Left ventricle myocardium inferior (tissue), 1 donor: ENCODE results near the gene WDR3. TPM values are rescaled to one million over a fixed set of nuclear protein-coding genes. Genes with fewer than 3 reads are reported as not detected.
"Not testable (repeated sequence)": the region's sequence is repeated elsewhere in the genome, so short reads cannot be mapped to it uniquely, and the experiment has no call there.

Experiments
- DNase-seq: peaks from one replicate; pipeline ENCODE4 v3.0.0-alpha.2; 2020
- H3K27ac ChIP-seq: fragments of 200-600 bp; replicated peaks from 2 replicates; pipeline ENCODE4 v1.8.0; 2021
- H3K27me3 ChIP-seq: fragments of 200-600 bp; 2 replicates; pipeline ENCODE4 v1.8.0; 2021; ENCODE audit warnings: low read depth
- H3K36me3 ChIP-seq: fragments of 200-600 bp; 2 replicates; pipeline ENCODE4 v1.8.0; 2021
- H3K4me1 ChIP-seq: fragments of 200-600 bp; 2 replicates; pipeline ENCODE4 v1.8.0; 2021
- H3K4me3 ChIP-seq: fragments of 200-600 bp; 2 replicates; pipeline ENCODE4 v1.8.0; 2021; ENCODE audit warnings: mild to moderate bottlenecking, moderate library complexity
- H3K9me3 ChIP-seq: fragments of 200-600 bp; replicated peaks from 2 replicates; pipeline ENCODE4 v1.8.0; 2021
- intact Hi-C: fragments of 100-400 bp; cut with micrococcal nuclease; formaldehyde crosslinking; loops from one replicate; pipeline ENCODE4 v1.11.0; 2022
- total RNA-seq: library from RNA; stranded (reverse); fragmentation: NEBNext Ultra II Directional; extraction: Animal tissue kit (Norgen Biotek cat#: 25700); gene quantifications from one replicate; pipeline ENCODE4 v1.2.1, GENCODE V29; 2021
- TF ChIP-seq, protein P1 (sequence below): fragments of 200-600 bp; IDR thresholded peaks from 2 replicates; pipeline ENCODE4 v1.8.0; 2021; ENCODE audit warnings: antibody characterized with exemption, mild to moderate bottlenecking, borderline replicate concordance
- donor health status: DM: no; HTN: yes; CAD: no; lungs with severe emphysema.

Gene WDR3
- total RNA-seq, 1 donor from 2014 or later, result 10.8 TPM

DNA sequence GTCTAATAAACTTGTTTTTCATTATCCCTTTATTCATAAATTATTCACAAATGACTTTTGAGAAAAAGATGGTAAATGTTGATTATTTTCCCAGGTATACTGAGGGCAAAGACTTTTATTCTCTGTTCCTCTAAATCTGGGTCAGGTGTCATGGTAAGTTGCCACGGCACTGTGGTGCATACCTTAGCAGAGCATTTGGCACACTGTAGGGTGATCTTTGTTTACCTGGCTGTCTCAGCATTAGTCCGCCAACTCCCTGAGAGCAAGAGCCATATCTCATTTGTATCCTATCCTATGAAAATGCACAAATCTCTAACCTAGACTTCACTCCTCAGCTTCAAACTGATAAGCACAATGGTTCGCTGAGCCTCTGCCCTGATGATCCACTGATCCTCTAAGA is 25.1 kb upstream of the WDR3 start:
- H3K36me3 ChIP-seq, result peaks cover 84% of the 10 kb centered on the region
- H3K4me1 ChIP-seq, result no peaks in the 10 kb centered on the region
- no peak overlapping the region for H3K4me3 ChIP-seq
- TF ChIP-seq, protein P1, sequence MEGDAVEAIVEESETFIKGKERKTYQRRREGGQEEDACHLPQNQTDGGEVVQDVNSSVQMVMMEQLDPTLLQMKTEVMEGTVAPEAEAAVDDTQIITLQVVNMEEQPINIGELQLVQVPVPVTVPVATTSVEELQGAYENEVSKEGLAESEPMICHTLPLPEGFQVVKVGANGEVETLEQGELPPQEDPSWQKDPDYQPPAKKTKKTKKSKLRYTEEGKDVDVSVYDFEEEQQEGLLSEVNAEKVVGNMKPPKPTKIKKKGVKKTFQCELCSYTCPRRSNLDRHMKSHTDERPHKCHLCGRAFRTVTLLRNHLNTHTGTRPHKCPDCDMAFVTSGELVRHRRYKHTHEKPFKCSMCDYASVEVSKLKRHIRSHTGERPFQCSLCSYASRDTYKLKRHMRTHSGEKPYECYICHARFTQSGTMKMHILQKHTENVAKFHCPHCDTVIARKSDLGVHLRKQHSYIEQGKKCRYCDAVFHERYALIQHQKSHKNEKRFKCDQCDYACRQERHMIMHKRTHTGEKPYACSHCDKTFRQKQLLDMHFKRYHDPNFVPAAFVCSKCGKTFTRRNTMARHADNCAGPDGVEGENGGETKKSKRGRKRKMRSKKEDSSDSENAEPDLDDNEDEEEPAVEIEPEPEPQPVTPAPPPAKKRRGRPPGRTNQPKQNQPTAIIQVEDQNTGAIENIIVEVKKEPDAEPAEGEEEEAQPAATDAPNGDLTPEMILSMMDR, result no peak
- no peak for DNase-seq
- intact Hi-C loops, result no loop called here
- no peak overlapping the region for H3K27ac ChIP-seq
- no peaks in the 10 kb centered on the region for H3K27me3 ChIP-seq
- no peaks in the 10 kb centered on the region for H3K9me3 ChIP-seq

DNA sequence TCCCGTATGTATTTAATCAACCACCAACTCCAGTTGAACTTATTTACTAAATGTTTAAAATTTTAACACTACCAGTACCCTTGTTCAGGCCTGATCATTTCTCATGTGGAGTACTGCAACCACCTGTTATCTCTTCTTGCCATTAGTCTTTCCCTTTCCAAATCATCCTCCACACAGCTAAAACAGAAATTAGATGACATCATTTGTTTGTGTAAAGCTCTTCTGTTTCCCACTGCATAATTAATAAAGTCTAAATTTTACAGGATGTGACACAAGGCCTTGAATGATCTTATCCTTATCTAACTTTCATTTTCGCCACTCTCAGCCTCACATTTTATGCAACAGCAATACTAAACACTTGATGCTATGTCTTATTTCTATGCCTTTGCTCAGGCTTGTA is 24.5 kb upstream of the WDR3 start:
- H3K9me3 ChIP-seq, result no peaks in the 10 kb centered on the region
- H3K27ac ChIP-seq, result no peak overlapping the region
- no peaks in the 10 kb centered on the region for H3K27me3 ChIP-seq
- H3K36me3 ChIP-seq, result peaks cover 87% of the 10 kb centered on the region
- H3K4me1 ChIP-seq, result no peaks in the 10 kb centered on the region
- H3K4me3 ChIP-seq, result no peak overlapping the region
- intact Hi-C loops, result no loop called here
- no peak for DNase-seq
- TF ChIP-seq, protein P1, result no peak

DNA sequence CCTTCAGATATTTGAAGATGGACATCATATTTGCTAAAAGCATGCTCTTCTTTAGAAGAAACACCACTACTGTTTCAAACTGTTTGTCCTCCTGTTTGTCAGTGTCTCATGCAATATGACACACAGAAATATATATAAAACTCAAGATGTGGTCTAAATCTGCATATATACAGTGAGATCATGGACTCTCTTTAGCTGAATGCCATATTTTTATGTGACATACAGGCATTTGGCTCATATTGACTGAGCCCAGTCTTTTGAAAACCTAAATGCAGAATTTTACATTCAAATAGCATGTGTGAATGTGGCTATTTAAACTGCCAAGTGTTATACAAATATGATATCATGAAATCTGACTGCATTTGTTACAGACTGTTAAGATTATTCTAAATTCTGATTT is 18.5 kb upstream of the WDR3 start:
- no peak for DNase-seq
- Histone ChIP-seq H3K27me3 (no peaks in the 10 kb centered on the region), H3K36me3 (peaks cover 94% of the 10 kb centered on the region), H3K4me1 (no peaks in the 10 kb centered on the region), H3K27ac (no peak overlapping the region), H3K4me3 (no peak overlapping the region), H3K9me3 (no peaks in the 10 kb centered on the region)
- intact Hi-C loops, result no loop called here
- TF ChIP-seq, protein P1, result no peak

DNA sequence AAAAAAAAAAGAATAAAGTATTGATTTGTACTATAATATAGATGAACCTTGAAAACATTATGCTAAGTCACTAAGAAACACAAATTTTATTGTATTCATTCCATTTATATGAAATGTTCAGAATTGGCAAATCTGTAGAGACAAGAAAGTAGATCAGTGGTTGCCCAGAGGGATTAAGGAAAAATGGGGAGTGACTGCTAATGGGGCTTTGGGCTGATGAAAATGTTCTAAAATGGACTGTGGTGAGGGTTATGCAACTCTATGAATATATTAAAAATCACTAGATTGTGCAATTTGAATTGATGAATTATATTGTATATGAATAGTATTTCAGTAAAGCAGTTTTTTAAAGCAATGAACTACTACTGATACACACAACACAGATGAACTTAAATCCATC is 10.2 kb upstream of the WDR3 start:
- Histone ChIP-seq H3K9me3 (no peaks in the 10 kb centered on the region), H3K36me3 (peaks cover 59% of the 10 kb centered on the region), H3K27me3 (no peaks in the 10 kb centered on the region), H3K27ac (no peak overlapping the region), H3K4me1 (no peaks in the 10 kb centered on the region), H3K4me3 (no peak overlapping the region)
- no peak for DNase-seq
- intact Hi-C loops, result no loop called here
- TF ChIP-seq, protein P1, result no peak

DNA sequence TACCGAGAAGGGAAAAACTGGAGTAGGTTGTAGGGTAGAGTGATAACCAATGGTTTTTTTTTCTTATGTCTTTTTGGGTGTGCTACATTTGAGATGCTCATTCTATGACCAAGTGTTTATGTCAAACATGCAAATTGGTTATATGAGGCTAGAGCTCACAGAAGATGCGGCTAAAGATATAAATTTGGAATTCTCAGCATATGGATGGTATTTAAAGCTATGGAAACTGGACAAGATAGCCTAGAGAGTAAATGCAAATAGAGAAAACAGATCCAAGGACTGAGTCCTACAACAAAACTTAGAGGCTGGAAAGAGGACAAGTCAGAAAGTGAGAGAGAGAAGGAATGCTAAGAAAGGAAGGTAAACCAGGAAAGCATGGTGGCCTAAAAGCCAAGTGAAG is 7.5 kb upstream of the WDR3 start:
- Histone ChIP-seq H3K36me3 (peaks cover 33% of the 10 kb centered on the region), H3K27ac (no peak overlapping the region), H3K4me1 (peaks cover 2% of the 10 kb centered on the region), H3K4me3 (no peak overlapping the region), H3K9me3 (no peaks in the 10 kb centered on the region), H3K27me3 (no peaks in the 10 kb centered on the region)
- TF ChIP-seq, protein P1, result no peak
- no peak for DNase-seq
- intact Hi-C loops, result no loop called here

DNA sequence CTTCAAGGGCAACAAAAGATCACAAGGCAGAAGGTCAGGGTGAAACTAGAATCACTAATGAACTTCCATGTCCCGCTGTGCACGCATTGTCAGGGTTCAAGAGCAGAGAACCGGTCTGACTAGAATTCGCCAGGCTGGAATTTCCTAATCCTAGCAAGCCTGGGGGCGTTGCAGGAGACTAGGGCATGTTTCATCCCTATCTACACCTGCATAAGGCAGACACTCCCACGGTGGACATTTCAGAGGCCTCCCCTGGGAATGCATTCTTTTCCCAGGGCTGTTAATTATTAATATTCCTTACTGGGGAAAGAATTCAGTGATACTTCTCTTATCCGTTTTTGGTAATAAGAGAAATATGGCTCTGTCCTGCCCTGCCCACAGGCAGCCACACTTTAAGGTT is 6.8 kb upstream of the WDR3 start:
- intact Hi-C loops, H3K27me3 ChIP-seq, H3K4me3 ChIP-seq, H3K27ac ChIP-seq, H3K4me1 ChIP-seq, DNase-seq, H3K9me3 ChIP-seq: not testable (repeated sequence)
- peaks cover 25% of the 10 kb centered on the region for H3K36me3 ChIP-seq
